Sciatic nerve (tissue), 2 donors: ENCODE data around the gene PPARA. TPM values are rescaled to one million over a fixed set of nuclear protein-coding genes. Genes with fewer than 3 reads are reported as not detected.

Experiments used
- ATAC-seq: fragments of 200-7000 bp; cut with Tn5 transposase; one replicate; pipeline ENCODE4 v1.9.1; 2020; ENCODE audit warnings: mild to moderate bottlenecking, moderate library complexity
- DNase-seq: peaks from one replicate; pipeline ENCODE4 v3.0.0-alpha.2; 2020; ENCODE audit warnings: low spot score
- intact Hi-C: fragments of 100-400 bp; cut with DNase I; formaldehyde crosslinking; loops from one replicate; pipeline ENCODE4 v1.14.2; 2022
- total RNA-seq: library from RNA; stranded (reverse); fragmentation: NEBNext Ultra II Directional; extraction: Animal tissue kit (Norgen Biotek cat#: 25700); gene quantifications from one replicate; pipeline ENCODE4 v1.2.1, GENCODE V29; 2021
- donor health status: DM: no; HTN: no; CAD: no.
- donor health status: DM: no; HTN: no; CAD: no.

PPARA gene
- total RNA-seq, 1 donor from 2014 or later = 39.2 TPM

GRCh38 chr22:46113110-46113909 is 37.0 kb upstream of the PPARA start:
- DNase-seq (no peak), ATAC-seq (no peak)
- intact Hi-C loops = no loop called here

- intact Hi-C loops = loop anchor here (2.0 kb wide), 1 partner anchor 107 kb away; no protein-coding TSS in a partner anchor
- DNase-seq = no peak
- peak; percentile 41 for ATAC-seq
Measured at GRCh38 chr22:46113910-46114517, 36.3 kb upstream of the PPARA start.

- no peak for DNase-seq
- no peak for ATAC-seq
- intact Hi-C loops = loop anchor here (2.0 to 5.0 kb wide), 2 partner anchors 108 to 1397 kb away; no protein-coding TSS in a partner anchor
Measured at GRCh38 chr22:46114518-46115387, 35.6 kb upstream of the PPARA start.

GRCh38 chr22:46115388-46115678 is 35.0 kb upstream of the PPARA start:
- DNase-seq (no peak), ATAC-seq (no peak)
- intact Hi-C loops = loop anchor here (2.0 to 5.0 kb wide), 2 partner anchors 109 to 1398 kb away; no protein-coding TSS in a partner anchor

- no peak for DNase-seq
- intact Hi-C loops = loop anchor here (2.0 to 5.0 kb wide), 2 partner anchors 109 to 1399 kb away; no protein-coding TSS in a partner anchor
- no peak for ATAC-seq
Measured at GRCh38 chr22:46115755-46116490, 34.4 kb upstream of the PPARA start.

- intact Hi-C loops = loop anchor here (5.0 kb wide), 1 partner anchor 1399 kb away; no protein-coding TSS in a partner anchor
- peak; percentile 98 for DNase-seq
- peak; percentile 75 for ATAC-seq
Measured at GRCh38 chr22:46116491-46116958, 33.8 kb upstream of the PPARA start.

- intact Hi-C loops = loop anchor here (5.0 kb wide), 1 partner anchor 1400 kb away; no protein-coding TSS in a partner anchor
- ATAC-seq = no peak
Measured at GRCh38 chr22:46117206-46118199, 32.8 kb upstream of the PPARA start.

GRCh38 chr22:46119093-46119728 is 31.1 kb upstream of the PPARA start:
- no peak for ATAC-seq
- no peak for DNase-seq
- intact Hi-C loops = loop anchor here (5.0 kb wide), 1 partner anchor 1402 kb away; no protein-coding TSS in a partner anchor

More at GRCh38 chr22:46117206-46118199, 32.8 kb upstream of the PPARA start:
- DNase-seq = no peak

GRCh38 chr22:46119729-46120419 is 30.5 kb upstream of the PPARA start:
- intact Hi-C loops = loop anchor here (5.0 to 10.0 kb wide), 3 partner anchors 172 to 1403 kb away; partner anchors contain the start of gene CELSR1
- peak; percentile 64 for ATAC-seq
- no peak for DNase-seq

GRCh38 chr22:46120420-46120737 is 29.9 kb upstream of the PPARA start:
- ATAC-seq = no peak
- intact Hi-C loops = loop anchor here (5.0 to 10.0 kb wide), 2 partner anchors 172 to 414 kb away; partner anchors contain the start of gene CELSR1
- DNase-seq = no peak

GRCh38 chr22:46121079-46121478 is 29.2 kb upstream of the PPARA start:
- DNase-seq (no peak), ATAC-seq (no peak)
- intact Hi-C loops = loop anchor here (5.0 to 10.0 kb wide), 2 partner anchors 171 to 414 kb away; partner anchors contain the start of gene CELSR1

GRCh38 chr22:46121523-46122287 is 28.6 kb upstream of the PPARA start:
- no peak for DNase-seq
- intact Hi-C loops = loop anchor here (5.0 to 10.0 kb wide), 2 partner anchors 171 to 413 kb away; partner anchors contain the start of gene CELSR1
- ATAC-seq = no peak

GRCh38 chr22:46122511-46122971 is 27.8 kb upstream of the PPARA start:
- intact Hi-C loops = loop anchor here (5.0 to 10.0 kb wide), 2 partner anchors 170 to 412 kb away; partner anchors contain the start of gene CELSR1
- ATAC-seq (peak; percentile 58), DNase-seq (peak; percentile 92)

- DNase-seq = no peak
- ATAC-seq = no peak
- intact Hi-C loops = loop anchor here (5.0 to 10.0 kb wide), 2 partner anchors 169 to 412 kb away; partner anchors contain the start of gene CELSR1
Measured at GRCh38 chr22:46122980-46123693, 27.2 kb upstream of the PPARA start.
